Measurements from ENCODE around the gene CDON.
A peak's percentile ranks its signal among the peaks of the same experiment; 100 is the strongest.

Gene CDON

DNA sequence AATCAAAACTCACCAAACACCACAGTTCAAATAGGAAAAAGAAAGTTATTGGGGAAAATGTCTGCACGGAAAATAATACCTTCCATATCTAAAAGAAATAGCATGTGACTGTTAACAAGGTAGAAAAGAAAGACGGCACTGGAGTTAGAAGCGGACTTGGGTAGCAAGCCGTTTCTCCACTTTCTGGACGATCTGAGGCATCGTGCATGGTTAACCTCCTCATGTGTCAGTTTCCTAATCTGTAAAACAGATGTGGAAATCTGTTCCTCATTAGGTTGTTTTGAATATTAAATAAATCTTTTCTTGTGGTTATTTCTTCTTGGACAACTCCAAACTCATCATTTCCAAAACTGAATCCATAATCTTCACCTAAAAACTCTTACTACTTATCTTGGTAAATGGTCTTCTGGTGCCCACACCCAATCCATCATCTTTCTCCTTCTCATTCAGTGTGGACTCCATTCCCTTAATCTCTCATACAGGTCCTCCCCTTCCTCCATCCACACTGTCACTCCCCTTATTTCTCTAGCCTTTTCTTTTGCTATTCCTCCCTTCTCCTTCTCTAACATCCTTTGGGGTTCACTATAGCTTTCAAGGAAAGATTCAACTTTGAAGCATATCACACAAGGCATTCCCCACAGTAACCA, 63.3 kb downstream of the CDON start:
- DNase-seq (ENCODE audit: low read depth) = peak; percentile 48
- no peak overlapping the region for H3K4me3 ChIP-seq (ENCODE audit: control insufficient read depth, low read depth, low read length)
- TF ChIP-seq, protein P1, sequence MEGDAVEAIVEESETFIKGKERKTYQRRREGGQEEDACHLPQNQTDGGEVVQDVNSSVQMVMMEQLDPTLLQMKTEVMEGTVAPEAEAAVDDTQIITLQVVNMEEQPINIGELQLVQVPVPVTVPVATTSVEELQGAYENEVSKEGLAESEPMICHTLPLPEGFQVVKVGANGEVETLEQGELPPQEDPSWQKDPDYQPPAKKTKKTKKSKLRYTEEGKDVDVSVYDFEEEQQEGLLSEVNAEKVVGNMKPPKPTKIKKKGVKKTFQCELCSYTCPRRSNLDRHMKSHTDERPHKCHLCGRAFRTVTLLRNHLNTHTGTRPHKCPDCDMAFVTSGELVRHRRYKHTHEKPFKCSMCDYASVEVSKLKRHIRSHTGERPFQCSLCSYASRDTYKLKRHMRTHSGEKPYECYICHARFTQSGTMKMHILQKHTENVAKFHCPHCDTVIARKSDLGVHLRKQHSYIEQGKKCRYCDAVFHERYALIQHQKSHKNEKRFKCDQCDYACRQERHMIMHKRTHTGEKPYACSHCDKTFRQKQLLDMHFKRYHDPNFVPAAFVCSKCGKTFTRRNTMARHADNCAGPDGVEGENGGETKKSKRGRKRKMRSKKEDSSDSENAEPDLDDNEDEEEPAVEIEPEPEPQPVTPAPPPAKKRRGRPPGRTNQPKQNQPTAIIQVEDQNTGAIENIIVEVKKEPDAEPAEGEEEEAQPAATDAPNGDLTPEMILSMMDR (conservative IDR thresholded peaks at IDR 0.05; ENCODE audit: control insufficient read depth, insufficient read depth, low read depth, low read length) = no peak

GRCh38 chr11:125998267-125998666, 64.4 kb downstream of the CDON start:
- peak; percentile 8 for DNase-seq (ENCODE audit: low read depth)
- H3K4me3 ChIP-seq (ENCODE audit: control insufficient read depth, low read depth, low read length) = no peak overlapping the region
- TF ChIP-seq, protein P1 (conservative IDR thresholded peaks at IDR 0.05; ENCODE audit: control insufficient read depth, insufficient read depth, low read depth, low read length) = no peak

DNA sequence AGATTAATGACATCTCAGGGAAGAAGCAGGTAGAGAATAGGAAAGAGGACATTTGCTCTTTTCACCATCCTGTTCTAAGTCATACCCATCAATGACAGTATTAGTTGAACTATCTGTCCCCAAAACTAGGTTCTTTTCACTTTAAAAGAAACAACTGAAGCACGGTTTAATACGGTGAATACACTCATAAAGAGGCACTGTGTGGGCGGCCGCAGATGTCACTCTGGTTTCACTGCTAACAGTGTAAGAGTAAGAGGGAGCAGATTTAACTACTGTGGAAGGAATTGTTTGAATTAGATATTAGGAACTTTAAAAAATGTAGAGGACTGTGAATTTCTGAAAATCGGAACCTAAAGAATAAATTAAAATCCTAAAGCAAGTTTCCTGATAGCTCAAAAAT, 67.4 kb downstream of the CDON start:
- TF ChIP-seq, protein P1 (conservative IDR thresholded peaks at IDR 0.05; ENCODE audit: control insufficient read depth, insufficient read depth, low read depth, low read length) = no peak
- no peak overlapping the region for H3K4me3 ChIP-seq (ENCODE audit: control insufficient read depth, low read depth, low read length)
- peak; percentile 17 for DNase-seq (ENCODE audit: low read depth)

DNA sequence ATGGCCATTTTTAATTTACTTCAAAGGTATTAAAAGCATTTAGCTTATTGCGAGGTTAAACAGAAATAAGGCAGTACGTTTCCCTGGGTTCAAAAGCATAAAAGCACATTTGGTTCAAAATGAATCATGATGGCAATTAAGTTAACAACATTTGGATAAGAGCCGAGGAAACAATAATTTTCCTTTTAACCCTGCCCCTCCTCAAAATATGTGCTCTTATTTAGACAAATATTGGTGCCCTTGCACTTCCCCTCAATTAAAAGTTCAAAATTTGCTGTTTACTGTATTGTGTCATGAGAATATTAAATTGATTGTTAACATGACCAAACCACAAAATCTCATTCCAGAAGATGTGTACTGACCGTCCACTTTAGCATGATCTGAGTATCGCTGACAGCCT, 68.2 kb downstream of the CDON start:
- H3K4me3 ChIP-seq (ENCODE audit: control insufficient read depth, low read depth, low read length) = no peak overlapping the region
- TF ChIP-seq, protein P1 (conservative IDR thresholded peaks at IDR 0.05; ENCODE audit: control insufficient read depth, insufficient read depth, low read depth, low read length) = no peak
- no peak for DNase-seq (ENCODE audit: low read depth)

- H3K4me3 ChIP-seq (ENCODE audit: control insufficient read depth, low read depth, low read length) = no peak overlapping the region
- TF ChIP-seq, protein P1 (conservative IDR thresholded peaks at IDR 0.05; ENCODE audit: control insufficient read depth, insufficient read depth, low read depth, low read length) = no peak
- no peak for DNase-seq (ENCODE audit: low read depth)
Observed at GRCh38 chr11:125992893-125993292, 69.8 kb downstream of the CDON start.

GRCh38 chr11:125990244-125990643, 72.4 kb downstream of the CDON start:
- peak; percentile 87 for DNase-seq (ENCODE audit: low read depth)
- TF ChIP-seq, protein P1 (conservative IDR thresholded peaks at IDR 0.05; ENCODE audit: control insufficient read depth, insufficient read depth, low read depth, low read length) = no peak
- no peak overlapping the region for H3K4me3 ChIP-seq (ENCODE audit: control insufficient read depth, low read depth, low read length)

All from fibroblast of mammary gland (primary cell).